ENCODE measurements around the gene RGL1.

DNA sequence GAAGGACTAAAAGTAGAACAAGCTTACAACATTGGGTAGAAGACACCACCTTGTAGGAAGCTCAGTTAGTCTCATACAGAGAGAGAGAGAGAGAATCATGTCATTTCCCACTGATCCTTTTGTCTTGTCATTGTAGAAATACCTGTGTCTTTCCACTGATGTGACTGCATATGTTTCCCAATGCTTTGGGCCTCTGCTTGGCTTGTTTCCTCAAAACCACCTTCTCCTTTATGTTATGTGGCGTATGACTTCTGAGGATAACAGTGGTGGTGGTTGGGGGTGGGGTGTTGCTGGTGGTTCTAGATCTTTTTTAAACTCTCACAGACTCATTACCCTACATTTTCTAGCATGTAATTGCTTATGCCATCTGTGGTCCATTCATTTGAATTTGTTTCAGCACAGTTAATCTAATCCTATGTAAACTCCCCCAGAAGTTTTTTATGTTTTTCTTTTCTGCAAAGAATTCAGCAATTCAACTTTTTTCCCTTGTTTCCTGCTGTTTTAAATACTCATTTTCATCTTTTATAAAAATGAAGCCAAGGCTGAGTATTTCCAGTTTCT lies 9.3 kb downstream of the RGL1 start:
- TF ChIP-seq, protein P1, sequence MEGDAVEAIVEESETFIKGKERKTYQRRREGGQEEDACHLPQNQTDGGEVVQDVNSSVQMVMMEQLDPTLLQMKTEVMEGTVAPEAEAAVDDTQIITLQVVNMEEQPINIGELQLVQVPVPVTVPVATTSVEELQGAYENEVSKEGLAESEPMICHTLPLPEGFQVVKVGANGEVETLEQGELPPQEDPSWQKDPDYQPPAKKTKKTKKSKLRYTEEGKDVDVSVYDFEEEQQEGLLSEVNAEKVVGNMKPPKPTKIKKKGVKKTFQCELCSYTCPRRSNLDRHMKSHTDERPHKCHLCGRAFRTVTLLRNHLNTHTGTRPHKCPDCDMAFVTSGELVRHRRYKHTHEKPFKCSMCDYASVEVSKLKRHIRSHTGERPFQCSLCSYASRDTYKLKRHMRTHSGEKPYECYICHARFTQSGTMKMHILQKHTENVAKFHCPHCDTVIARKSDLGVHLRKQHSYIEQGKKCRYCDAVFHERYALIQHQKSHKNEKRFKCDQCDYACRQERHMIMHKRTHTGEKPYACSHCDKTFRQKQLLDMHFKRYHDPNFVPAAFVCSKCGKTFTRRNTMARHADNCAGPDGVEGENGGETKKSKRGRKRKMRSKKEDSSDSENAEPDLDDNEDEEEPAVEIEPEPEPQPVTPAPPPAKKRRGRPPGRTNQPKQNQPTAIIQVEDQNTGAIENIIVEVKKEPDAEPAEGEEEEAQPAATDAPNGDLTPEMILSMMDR (IDR thresholded peaks at IDR 0.05) = no peak
- no peak for TF ChIP-seq POLR2A (IDR thresholded peaks at IDR 0.05)

All from lower leg skin (tissue), 3 donors.